ENCODE data around the gene CSF1R. TPM values are rescaled to one million over a fixed set of nuclear protein-coding genes. Genes with fewer than 3 reads are reported as not detected.

The CSF1R gene
- 0.09 to 0.35 TPM (median 0.17 TPM) in 5 replicates for total RNA-seq (2022; extraction: Qiagen RNA extraction)

GRCh38 chr5:150085950-150086715, at the start of gene CSF1R:
Gene CSF1R, minus strand, starts transcription at chr5:150086554. Its CDS starts 127 bp downstream, at chr5:150086427.

Other genes with a start within 250 kb of the CSF1R start
- gene PDE6A, start 141.8 kb downstream of the CSF1R start, total RNA-seq (2022; extraction: Qiagen RNA extraction): 0.20 to 0.32 TPM (median 0.30 TPM) in 5 replicates
- 51.3 to 81.6 TPM (median 74.0 TPM) in 5 replicates for gene SLC26A2, start 125.8 kb downstream of the CSF1R start, total RNA-seq (2022; extraction: Qiagen RNA extraction)
- 5.5 to 6.5 TPM (median 5.8 TPM) in 5 replicates for gene TIGD6, start 85.9 kb downstream of the CSF1R start, total RNA-seq (2022; extraction: Qiagen RNA extraction)
- 27.9 to 37.0 TPM (median 35.0 TPM) in 5 replicates for gene HMGXB3, start 85.8 kb downstream of the CSF1R start, total RNA-seq (2022; extraction: Qiagen RNA extraction)
- 0.14 to 0.27 TPM (median 0.22 TPM) in 5 replicates for gene PDGFRB, start 69.3 kb upstream of the CSF1R start, total RNA-seq (2022; extraction: Qiagen RNA extraction)
- gene CDX1, start 80.2 kb upstream of the CSF1R start, total RNA-seq (2022; extraction: Qiagen RNA extraction): not detected in 5 replicates
- 0.02 to 0.04 TPM in 2 of 5 replicates, not detected in the others for gene SLC6A7, start 103.5 kb upstream of the CSF1R start, total RNA-seq (2022; extraction: Qiagen RNA extraction)
- gene CAMK2A, start 203.2 kb upstream of the CSF1R start, total RNA-seq (2022; extraction: Qiagen RNA extraction): 0.54 to 0.85 TPM (median 0.77 TPM) in 5 replicates
- gene ARSI, start 216.4 kb upstream of the CSF1R start, total RNA-seq (2022; extraction: Qiagen RNA extraction): 25.8 to 37.8 TPM (median 31.8 TPM) in 5 replicates